ENCODE results near the gene RASGEF1C. TPM values are rescaled to one million over a fixed set of nuclear protein-coding genes. Genes with fewer than 3 reads are reported as not detected.

RASGEF1C gene
- total RNA-seq, 2 experiments from 2014 or later = not detected

DNA sequence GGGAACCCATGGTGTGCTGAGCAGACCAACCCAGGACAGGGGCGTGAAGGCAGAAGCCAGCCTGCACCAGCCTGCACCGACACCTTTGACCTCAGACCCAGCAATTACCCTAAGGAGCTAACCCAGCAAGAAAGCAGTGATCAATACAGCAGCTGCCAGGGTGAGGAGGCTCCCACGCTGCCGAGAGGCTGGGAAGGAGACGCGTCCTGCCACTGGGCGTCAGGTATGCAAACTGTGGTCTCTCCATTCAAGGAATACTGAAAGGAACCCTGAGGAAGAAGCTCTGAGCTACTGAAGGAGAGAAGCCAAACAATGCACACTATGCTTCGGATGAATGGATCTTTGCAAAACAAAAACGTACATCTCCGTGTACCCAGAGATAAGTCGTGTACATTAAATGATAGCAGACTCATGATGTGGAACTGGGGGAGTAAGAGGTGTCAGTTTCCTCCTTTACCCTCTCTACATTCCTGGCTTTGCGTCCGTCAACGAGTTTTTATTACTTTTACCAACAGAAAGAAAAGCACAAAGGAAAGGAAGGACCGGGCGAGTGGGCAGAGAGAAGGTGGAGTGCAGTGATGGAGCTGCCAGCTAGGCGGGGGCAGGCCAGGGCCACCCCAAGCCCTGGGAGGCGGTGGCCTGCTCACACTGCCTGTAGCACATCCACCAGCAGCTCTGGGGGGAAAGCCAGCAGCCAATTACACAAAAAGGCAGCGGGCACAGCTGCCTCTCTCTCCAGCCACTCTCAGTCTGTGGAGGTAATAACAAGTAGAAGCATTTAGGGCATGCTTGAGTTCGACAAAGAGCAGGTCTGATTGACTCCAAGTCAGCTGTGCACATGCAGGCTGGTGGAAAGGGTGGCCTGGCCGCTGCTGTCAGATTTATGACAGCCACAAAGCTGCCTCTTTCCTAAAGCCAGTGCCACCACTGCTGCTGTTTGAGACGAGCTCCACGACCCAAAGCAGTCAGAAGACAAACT lies 29.3 kb downstream of the RASGEF1C start:
- no peak for TF ChIP-seq EZH2phosphoT487 (IDR thresholded peaks at IDR 0.05; ENCODE audit: borderline replicate concordance, low read depth, low read length)
- TF ChIP-seq, protein P1, sequence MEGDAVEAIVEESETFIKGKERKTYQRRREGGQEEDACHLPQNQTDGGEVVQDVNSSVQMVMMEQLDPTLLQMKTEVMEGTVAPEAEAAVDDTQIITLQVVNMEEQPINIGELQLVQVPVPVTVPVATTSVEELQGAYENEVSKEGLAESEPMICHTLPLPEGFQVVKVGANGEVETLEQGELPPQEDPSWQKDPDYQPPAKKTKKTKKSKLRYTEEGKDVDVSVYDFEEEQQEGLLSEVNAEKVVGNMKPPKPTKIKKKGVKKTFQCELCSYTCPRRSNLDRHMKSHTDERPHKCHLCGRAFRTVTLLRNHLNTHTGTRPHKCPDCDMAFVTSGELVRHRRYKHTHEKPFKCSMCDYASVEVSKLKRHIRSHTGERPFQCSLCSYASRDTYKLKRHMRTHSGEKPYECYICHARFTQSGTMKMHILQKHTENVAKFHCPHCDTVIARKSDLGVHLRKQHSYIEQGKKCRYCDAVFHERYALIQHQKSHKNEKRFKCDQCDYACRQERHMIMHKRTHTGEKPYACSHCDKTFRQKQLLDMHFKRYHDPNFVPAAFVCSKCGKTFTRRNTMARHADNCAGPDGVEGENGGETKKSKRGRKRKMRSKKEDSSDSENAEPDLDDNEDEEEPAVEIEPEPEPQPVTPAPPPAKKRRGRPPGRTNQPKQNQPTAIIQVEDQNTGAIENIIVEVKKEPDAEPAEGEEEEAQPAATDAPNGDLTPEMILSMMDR (conservative IDR thresholded peaks at IDR 0.05; ENCODE audit: low read length) = no peak
- ChIA-PET POLR2A (no interaction called here), CTCF (ENCODE audit: unreplicated experiment) (no interaction called here)
- intact Hi-C loops (cut with micrococcal nuclease; ENCODE audit: unreplicated experiment) = no loop called here
- Histone ChIP-seq H3K4me3 (ENCODE audit: low read depth, low read length, poor library complexity, severe bottlenecking) (no peak overlapping the region), H3K9me2 (ENCODE audit: insufficient read depth, low read length) (no peaks in the 10 kb centered on the region), H3K79me2 (ENCODE audit: insufficient read depth, low read depth, low read length) (no peaks in the 10 kb centered on the region), H4K20me1 (ENCODE audit: insufficient read depth, low read length) (no peaks in the 10 kb centered on the region), H3K9me3 (ENCODE audit: low read length) (no peaks in the 10 kb centered on the region), H2AFZ (ENCODE audit: low read length) (no peak overlapping the region), H3K36me3 (ENCODE audit: insufficient read depth, low read length) (no peaks in the 10 kb centered on the region), H3K27ac (ENCODE audit: low read depth, low read length, poor library complexity, severe bottlenecking) (no peak overlapping the region), H3K4me1 (ENCODE audit: insufficient read depth, low read length, poor library complexity, severe bottlenecking) (no peaks in the 10 kb centered on the region), H3K4me2 (ENCODE audit: low read length) (no peak overlapping the region)
- BruUV-seq (replicated peaks) = no TSS peak
- DNase-seq (ENCODE audit: low spot score) = no peak

DNA sequence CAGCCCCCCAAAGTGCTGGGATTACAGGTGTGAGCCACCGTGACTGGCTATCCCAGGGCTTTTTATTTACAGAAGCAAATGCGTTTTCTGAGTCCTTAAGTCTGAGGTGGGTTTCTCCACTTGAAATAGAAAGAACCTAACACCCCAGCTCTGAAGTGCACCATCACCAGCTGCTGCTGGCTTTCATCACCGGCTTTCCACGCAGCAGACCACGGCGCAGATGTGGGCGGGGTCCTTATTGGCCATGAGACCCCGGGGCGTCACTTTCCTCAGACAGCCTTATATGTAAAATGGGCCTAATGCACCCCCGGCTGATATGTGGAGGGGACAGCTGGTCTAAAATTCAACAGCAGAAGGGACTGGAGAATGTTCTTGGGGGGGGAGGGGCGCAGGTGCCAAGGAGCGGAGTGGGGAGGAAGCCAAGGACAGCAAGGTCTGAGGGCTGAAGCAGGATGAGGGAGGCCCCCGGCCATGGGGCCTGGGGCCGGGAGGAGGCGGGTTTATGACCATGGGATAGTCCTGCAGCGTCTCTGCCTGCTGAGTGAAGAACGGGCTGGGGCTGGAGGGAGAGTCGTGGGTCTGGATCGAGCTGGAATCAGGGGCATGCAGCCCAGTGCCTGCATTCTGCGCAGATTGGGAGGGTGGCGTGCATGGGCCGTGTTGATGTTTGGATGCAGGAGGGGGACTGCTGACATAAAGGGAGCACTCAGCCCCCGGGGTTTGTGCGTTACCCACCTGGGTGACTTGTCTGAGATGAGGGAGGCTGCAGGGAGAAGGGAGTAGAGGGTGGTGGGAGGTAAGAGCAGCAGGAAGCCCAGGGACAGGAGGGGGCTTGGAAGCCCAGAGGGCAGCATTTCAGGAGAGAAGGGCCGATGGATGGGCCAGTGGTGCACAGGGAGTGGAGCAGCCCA lies 30.2 kb downstream of the RASGEF1C start:
- Histone ChIP-seq H3K9me3 (ENCODE audit: low read length) (no peaks in the 10 kb centered on the region), H3K36me3 (ENCODE audit: insufficient read depth, low read length) (no peaks in the 10 kb centered on the region), H3K9me2 (ENCODE audit: insufficient read depth, low read length) (no peaks in the 10 kb centered on the region), H3K27ac (ENCODE audit: low read depth, low read length, poor library complexity, severe bottlenecking) (no peak overlapping the region), H3K4me1 (ENCODE audit: insufficient read depth, low read length, poor library complexity, severe bottlenecking) (no peaks in the 10 kb centered on the region), H3K79me2 (ENCODE audit: insufficient read depth, low read depth, low read length) (no peaks in the 10 kb centered on the region), H3K4me3 (ENCODE audit: low read depth, low read length, poor library complexity, severe bottlenecking) (no peak overlapping the region), H3K4me2 (ENCODE audit: low read length) (no peak overlapping the region), H4K20me1 (ENCODE audit: insufficient read depth, low read length) (no peaks in the 10 kb centered on the region), H2AFZ (ENCODE audit: low read length) (no peak overlapping the region)
- ChIA-PET CTCF (ENCODE audit: unreplicated experiment) (no interaction called here), POLR2A (interaction anchor here (0.6 to 0.7 kb wide), 2 partner anchors 59 to 150 kb away, joined by 3 to 5 read pairs; no protein-coding TSS in a partner anchor)
- intact Hi-C loops (cut with micrococcal nuclease; ENCODE audit: unreplicated experiment) = no loop called here
- TF ChIP-seq EZH2phosphoT487 (IDR thresholded peaks at IDR 0.05; ENCODE audit: borderline replicate concordance, low read depth, low read length) = no peak
- TF ChIP-seq, protein P1 (conservative IDR thresholded peaks at IDR 0.05; ENCODE audit: low read length) = no peak
- BruUV-seq (replicated peaks) = no TSS peak
- DNase-seq (ENCODE audit: low spot score) = no peak
